PC-9 (cell line): Measurements from ENCODE around the gene HES1. TPM values are rescaled to one million over a fixed set of nuclear protein-coding genes. Genes with fewer than 3 reads are reported as not detected.

Experiments used
- BruUV-seq: library from RNA; stranded (reverse); fragments of 400-500 nt; replicated peaks from 2 replicates; lab custom pipeline; 2021; lab: Mats Ljungman, UMichigan
- CTCF ChIA-PET: fragments of 300-600 bp; sonication (Branson Sonifier 250); formaldehyde crosslinking; loops from one replicate; lab custom pipeline; 2022; ENCODE audit warnings: antibody characterized with exemption; lab: Charles Lee
- POLR2A ChIA-PET: fragments of 300-600 bp; sonication (Branson Sonifier 250); formaldehyde crosslinking; loops from one replicate; lab custom pipeline; 2022; ENCODE audit warnings: antibody characterized with exemption; ENCODE audit not compliant: unreplicated experiment; lab: Charles Lee
- DNase-seq, 2 experiments: peaks; one replicate each; pipeline versions ENCODE4 v3.0.0 to v3.0.0-alpha.2; 2015 to 2022; ENCODE audit warnings: mixed read lengths in 1 of 2
- H2AFZ ChIP-seq: fragments of 200-600 bp; sonication (generic); 2 replicates; pipeline ENCODE4 v1.8.1; 2017; ENCODE audit warnings: antibody characterized with exemption
- H3F3A ChIP-seq: fragments of 200-600 bp; sonication (generic); 2 replicates; pipeline ENCODE4 v1.8.1; 2017; ENCODE audit warnings: antibody characterized with exemption, mild to moderate bottlenecking, low read depth; ENCODE audit not compliant: insufficient read depth
- H3K27ac ChIP-seq: fragments of 200-600 bp; sonication (generic); 2 replicates; pipeline ENCODE4 v1.6.1; 2016; ENCODE audit warnings: mixed run types
- H3K27me3 ChIP-seq: fragments of 200-600 bp; sonication (generic); 2 replicates; pipeline ENCODE4 v1.6.1; 2016; ENCODE audit warnings: low read depth, mixed run types; ENCODE audit not compliant: insufficient read depth
- H3K36me3 ChIP-seq: fragments of 200-600 bp; sonication (generic); 2 replicates; pipeline ENCODE4 v1.6.1; 2016; ENCODE audit warnings: low read depth, mixed run types
- H3K4me1 ChIP-seq: fragments of 200-600 bp; sonication (generic); replicated peaks from 2 replicates; pipeline ENCODE4 v1.6.1; 2016; ENCODE audit warnings: mixed run types; ENCODE audit not compliant: insufficient read depth
- H3K4me2 ChIP-seq: fragments of 200-600 bp; sonication (generic); 2 replicates; pipeline ENCODE4 v1.6.1; 2017; ENCODE audit warnings: mixed run types
- H3K4me3 ChIP-seq: fragments of 200-600 bp; sonication (generic); 2 replicates; pipeline ENCODE4 v1.6.1; 2016; ENCODE audit warnings: mixed run types
- H3K79me2 ChIP-seq: fragments of 200-600 bp; sonication (generic); 2 replicates; pipeline ENCODE4 v1.6.1; 2017; ENCODE audit warnings: low read depth, mixed run types
- H3K9me2 ChIP-seq: fragments of 200-600 bp; sonication (generic); 2 replicates; pipeline ENCODE4 v1.8.1; 2017; ENCODE audit warnings: mild to moderate bottlenecking; ENCODE audit not compliant: insufficient read depth
- H3K9me3 ChIP-seq: fragments of 200-600 bp; sonication (generic); 2 replicates; pipeline ENCODE4 v1.8.1; 2016; ENCODE audit warnings: low read depth; ENCODE audit not compliant: insufficient read depth
- H4K20me1 ChIP-seq: fragments of 200-600 bp; sonication (generic); 2 replicates; pipeline ENCODE4 v1.8.1; 2017; ENCODE audit not compliant: insufficient read depth
- CTCF ChIP-seq: fragments of 200-600 bp; sonication (generic); conservative IDR thresholded peaks from 2 replicates; pipeline ENCODE4 v1.6.1; 2017; ENCODE audit warnings: mixed run types, antibody characterized with exemption, mild to moderate bottlenecking, moderate library complexity
- EZH2 ChIP-seq: fragments of 200-600 bp; sonication (generic); IDR thresholded peaks from 2 replicates; pipeline ENCODE4 v1.8.0; 2017; ENCODE audit warnings: antibody characterized with exemption, low read depth
- intact Hi-C: fragments of 100-400 bp; cut with micrococcal nuclease; formaldehyde crosslinking; loops from one replicate; pipeline ENCODE4 v1.10.0; 2022; ENCODE audit not compliant: unreplicated experiment
- total RNA-seq: library from RNA; stranded (reverse); gene quantifications from 2 replicates; pipeline ENCODE4 v1.2.3, GENCODE V29; 2021

Gene HES1
- total RNA-seq, 1 experiment from 2014 or later = 66.5 TPM

- POLR2A ChIA-PET = interaction anchor here (0.5 kb wide), 1 partner anchor 400 kb away, joined by 4 read pairs; no protein-coding TSS in a partner anchor
- Histone ChIP-seq H3K9me3 (no peaks in the 10 kb centered on the region), H2AFZ (no peak overlapping the region), H3K27ac (no peak overlapping the region), H3K36me3 (no peaks in the 10 kb centered on the region), H3K9me2 (no peaks in the 10 kb centered on the region), H4K20me1 (no peaks in the 10 kb centered on the region), H3K4me3 (no peak overlapping the region), H3K27me3 (no peaks in the 10 kb centered on the region), H3F3A (peaks cover 16% of the 10 kb centered on the region; the same call in 1 of the 2 replicates), H3K79me2 (no peaks in the 10 kb centered on the region), H3K4me1 (peaks cover 14% of the 10 kb centered on the region), H3K4me2 (no peak overlapping the region)
- no peak for DNase-seq
- CTCF ChIA-PET = no interaction called here
- intact Hi-C loops = no loop called here
- no peak for TF ChIP-seq EZH2
- TF ChIP-seq CTCF = no peak
- no TSS peak for BruUV-seq
These were observed 44.6 kb downstream of the HES1 start for GRCh38 chr3:194180570-194180969.

GRCh38 chr3:194181612-194182529 is 45.9 kb downstream of the HES1 start:
- peaks cover 14% of the 10 kb centered on the region for H3K4me1 ChIP-seq
- H3K27ac ChIP-seq = no peak overlapping the region
- CTCF ChIA-PET = no interaction called here
- H3K4me2 ChIP-seq = no peak overlapping the region
- TF ChIP-seq CTCF (no peak), EZH2 (no peak)
- H3K4me3 ChIP-seq = no peak overlapping the region
- H3K79me2 ChIP-seq = no peaks in the 10 kb centered on the region
- no peaks in the 10 kb centered on the region for H3K9me2 ChIP-seq
- intact Hi-C loops = no loop called here
- no peak overlapping the region for H2AFZ ChIP-seq
- BruUV-seq = no TSS peak
- POLR2A ChIA-PET = no interaction called here
- no peaks in the 10 kb centered on the region for H4K20me1 ChIP-seq
- H3K27me3 ChIP-seq = no peaks in the 10 kb centered on the region
- no peaks in the 10 kb centered on the region for H3K9me3 ChIP-seq
- no peaks in the 10 kb centered on the region for H3K36me3 ChIP-seq
- no peak for DNase-seq
- peaks cover 16% of the 10 kb centered on the region; the same call in 1 of the 2 replicates for H3F3A ChIP-seq

- intact Hi-C loops = no loop called here
- Histone ChIP-seq H3K4me2 (no peak overlapping the region), H3K4me3 (no peak overlapping the region), H2AFZ (no peak overlapping the region), H3K27ac (no peak overlapping the region), H3K9me3 (no peaks in the 10 kb centered on the region), H3K36me3 (no peaks in the 10 kb centered on the region), H4K20me1 (no peaks in the 10 kb centered on the region), H3K79me2 (no peaks in the 10 kb centered on the region), H3K27me3 (no peaks in the 10 kb centered on the region), H3F3A (peaks cover 16% of the 10 kb centered on the region; the same call in 1 of the 2 replicates), H3K4me1 (peaks cover 10% of the 10 kb centered on the region), H3K9me2 (no peaks in the 10 kb centered on the region)
- TF ChIP-seq CTCF = no peak
- no peak for TF ChIP-seq EZH2
- no peak for DNase-seq
- no TSS peak for BruUV-seq
- CTCF ChIA-PET = no interaction called here
- POLR2A ChIA-PET = no interaction called here
These were observed 47.3 kb downstream of the HES1 start for GRCh38 chr3:194183271-194183670.
